ENCODE measurements around the gene CELF2. TPM values are rescaled to one million over a fixed set of nuclear protein-coding genes. Genes with fewer than 3 reads are reported as not detected.

Gene CELF2
- total and polyA plus RNA-seq, 2 of the 4 experiments (the other 2 are of a cell fraction) = 3.5 to 6.6 TPM

- Histone ChIP-seq H3K18ac (ENCODE audit: low read depth, low read length) (no peak overlapping the region), H2AK9ac (replicated peaks; ENCODE audit: low read depth, low read length, poor library complexity) (no peak overlapping the region), H3K4me2 (ENCODE audit: low read depth, low read length) (no peak overlapping the region), H2BK20ac (ENCODE audit: low read depth, low read length) (no peak overlapping the region), H3K4me3 (ENCODE audit: insufficient read depth, low read depth, low read length) (no peak overlapping the region), H2BK15ac (ENCODE audit: low read depth, low read length) (no peak overlapping the region), H3K14ac (replicated peaks; ENCODE audit: low read depth, low read length) (no peak overlapping the region), H3K4me1 (ENCODE audit: control insufficient read depth, insufficient read depth, low read length) (no peaks in the 10 kb centered on the region), H4K20me1 (ENCODE audit: insufficient read depth, low read length) (no peaks in the 10 kb centered on the region), H4K8ac (ENCODE audit: low read depth in 2 of 2, low read length in 2 of 2) (no peak overlapping the region), H3K27me3 (ENCODE audit: control insufficient read depth, insufficient read depth, low read length) (no peaks in the 10 kb centered on the region), H3K79me1 (ENCODE audit: low read depth in 1 of 2, low read length in 2 of 2) (no peaks in the 10 kb centered on the region), H3K27ac (ENCODE audit: insufficient read depth, low read length) (no peak overlapping the region), H2BK5ac (ENCODE audit: low read depth, low read length, poor library complexity, severe bottlenecking) (no peak overlapping the region), H3K9me3 (ENCODE audit: control insufficient read depth, insufficient read depth, low read length) (no peaks in the 10 kb centered on the region), H2AFZ (replicated peaks; ENCODE audit: low read length, poor library complexity) (no peak overlapping the region), H4K91ac (ENCODE audit: insufficient read depth, low read depth, low read length) (no peak overlapping the region), H3K9me1 (ENCODE audit: insufficient read depth, low read length) (no peaks in the 10 kb centered on the region), H4K5ac (ENCODE audit: low read depth, low read length) (no peak overlapping the region), H2AK5ac (ENCODE audit: low read depth, low read length) (no peak overlapping the region), H2BK120ac (ENCODE audit: low read depth, low read length) (no peak overlapping the region), H3K56ac (ENCODE audit: extremely low read depth, insufficient read depth, low read length) (no peak overlapping the region), H3K36me3 (ENCODE audit: control insufficient read depth, insufficient read depth, low read length) (no peaks in the 10 kb centered on the region), H3K9ac (ENCODE audit: low read depth, low read length) (no peak overlapping the region), H3K23ac (ENCODE audit: low read depth, low read length) (no peak overlapping the region), H3K4ac (ENCODE audit: low read depth, low read length) (no peak overlapping the region)
- WGBS, 2 experiments (ENCODE audit: extremely low coverage in 2 of 2, insufficient read length in 1 of 2) = 60% methylated on average over 2 of the region's 6 CpGs; no CpG with 5 or more reads in 1 of the 2 experiments
- ChIA-PET CTCF (no interaction called here), POLR2A (ENCODE audit: unreplicated experiment) (no interaction called here)
- dilution Hi-C loops (cut with HindIII; ENCODE audit: low sequenced_read_pairs, unreplicated experiment) = no loop called here
- TF ChIP-seq SMC3 (IDR thresholded peaks at IDR 0.05; ENCODE audit: low read depth, low read length) (no peak), MXI1 (IDR thresholded peaks at IDR 0.05; ENCODE audit: borderline replicate concordance, low read depth, low read length) (no peak), CHD1 (IDR thresholded peaks at IDR 0.05; ENCODE audit: low read depth, low read length) (no peak)
- intact Hi-C loops (cut with micrococcal nuclease) = no loop called here
- no peak for ATAC-seq (ENCODE audit: low read depth)
- no TSS peak for BruUV-seq (replicated peaks)
- no peak for DNase-seq
- in situ Hi-C loops (cut with MboI; ENCODE audit: low sequenced_read_pairs) = no loop called here
Measured at GRCh38 chr10:11116817-11117216, 99.1 kb downstream of the CELF2 start.
